Left lung (tissue), 10 donors: ENCODE measurements around the gene LGALS4. TPM values are rescaled to one million over a fixed set of nuclear protein-coding genes. Genes with fewer than 3 reads are reported as not detected.
"Not testable (repeated sequence)": the region's sequence is repeated elsewhere in the genome, so short reads cannot be mapped to it uniquely, and the experiment has no call there.

Source experiments
- ATAC-seq: fragments of 200-7000 bp; cut with Tn5 transposase; one replicate; pipeline ENCODE4 v1.9.1; 2020; ENCODE audit warnings: moderate library complexity
- DNase-seq, 4 donors: peaks; one replicate each; pipeline ENCODE4 v3.0.0-alpha.2; 2013 to 2020
- H3K27ac ChIP-seq, 2 donors: fragments of 200-600 bp; sonication (generic) in 1 of 2; one replicate each; pipeline versions ENCODE4 v1.5.0 to v1.8.0; 2020 to 2021
- H3K27me3 ChIP-seq, 2 donors: fragments of 200-600 bp; sonication (generic) in 1 of 2; one replicate each; pipeline versions ENCODE4 v1.5.0 to v1.8.0; 2020 to 2021
- H3K36me3 ChIP-seq, 2 donors: fragments of 200-600 bp; sonication (generic) in 1 of 2; one replicate each; pipeline versions ENCODE4 v1.5.0 to v1.8.0; 2020 to 2021
- H3K4me1 ChIP-seq, 2 donors: fragments of 200-600 bp; one replicate each; pipeline ENCODE4 v1.8.0; 2021
- H3K4me3 ChIP-seq, 2 donors: fragments of 200-600 bp; sonication (generic) in 1 of 2; one replicate each; pipeline versions ENCODE4 v1.5.0 to v1.8.0; 2020 to 2021; ENCODE audit warnings: mild to moderate bottlenecking in 1 of 2
- H3K9me3 ChIP-seq, 2 donors: fragments of 200-600 bp; sonication (generic) in 1 of 2; one replicate each; pipeline versions ENCODE4 v1.5.0 to v1.8.0; 2020 to 2021
- intact Hi-C, 2 donors: fragments of 100-400 bp; cut with DNase I; formaldehyde crosslinking; loops; one replicate each; pipeline versions ENCODE4 v1.11.2 to v1.14.2; 2022
- polyA plus RNA-seq, 6 donors: library from polyadenylated mRNA; unstranded; fragments of 120-200 nt; gene quantifications; one replicate each; pipeline ENCODE4 v1.2.1, GENCODE V29; 2013; ENCODE audit not compliant: insufficient read length in 6 of 6
- total RNA-seq, 2 donors: library from RNA; stranded (reverse); fragmentation: NEBNext Ultra II Directional; extraction: Animal tissue kit (Norgen Biotek cat#: 25700); gene quantifications; one replicate each; pipeline ENCODE4 v1.2.1, GENCODE V29; 2021
- TF ChIP-seq, protein P1 (sequence below), 2 donors: fragments of 200-600 bp; sonication (generic) in 1 of 2; IDR thresholded peaks; one replicate each; pipeline versions ENCODE4 v1.5.0 to v1.8.0; 2021; ENCODE audit warnings: antibody characterized with exemption in 2 of 2
- donor health status: DM: no; HTN: yes; CAD: no.
- donor health status: DM: no; HTN: no; CAD: no.

The LGALS4 gene
- total and polyA plus RNA-seq, 8 donors, result 0.64 to 3.4 (median 1.8) TPM

GRCh38 chr19:38759590-38760003, 53.1 kb downstream of the LGALS4 start:
- peak overlapping the region in 1 of 2 donors; percentile 51 for H3K27ac ChIP-seq
- no peaks in the 10 kb centered on the region for H3K4me1 ChIP-seq
- H3K27me3 ChIP-seq, result no peaks in the 10 kb centered on the region
- TF ChIP-seq, protein P1, sequence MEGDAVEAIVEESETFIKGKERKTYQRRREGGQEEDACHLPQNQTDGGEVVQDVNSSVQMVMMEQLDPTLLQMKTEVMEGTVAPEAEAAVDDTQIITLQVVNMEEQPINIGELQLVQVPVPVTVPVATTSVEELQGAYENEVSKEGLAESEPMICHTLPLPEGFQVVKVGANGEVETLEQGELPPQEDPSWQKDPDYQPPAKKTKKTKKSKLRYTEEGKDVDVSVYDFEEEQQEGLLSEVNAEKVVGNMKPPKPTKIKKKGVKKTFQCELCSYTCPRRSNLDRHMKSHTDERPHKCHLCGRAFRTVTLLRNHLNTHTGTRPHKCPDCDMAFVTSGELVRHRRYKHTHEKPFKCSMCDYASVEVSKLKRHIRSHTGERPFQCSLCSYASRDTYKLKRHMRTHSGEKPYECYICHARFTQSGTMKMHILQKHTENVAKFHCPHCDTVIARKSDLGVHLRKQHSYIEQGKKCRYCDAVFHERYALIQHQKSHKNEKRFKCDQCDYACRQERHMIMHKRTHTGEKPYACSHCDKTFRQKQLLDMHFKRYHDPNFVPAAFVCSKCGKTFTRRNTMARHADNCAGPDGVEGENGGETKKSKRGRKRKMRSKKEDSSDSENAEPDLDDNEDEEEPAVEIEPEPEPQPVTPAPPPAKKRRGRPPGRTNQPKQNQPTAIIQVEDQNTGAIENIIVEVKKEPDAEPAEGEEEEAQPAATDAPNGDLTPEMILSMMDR (IDR thresholded peaks at IDR 0.05), result no peak
- DNase-seq, result no peak
- intact Hi-C loops, result no loop called here
- H3K9me3 ChIP-seq, result no peaks in the 10 kb centered on the region
- peak; percentile 62 for ATAC-seq
- H3K36me3 ChIP-seq, result no peaks in the 10 kb centered on the region
- H3K4me3 ChIP-seq, result no peak overlapping the region

DNA sequence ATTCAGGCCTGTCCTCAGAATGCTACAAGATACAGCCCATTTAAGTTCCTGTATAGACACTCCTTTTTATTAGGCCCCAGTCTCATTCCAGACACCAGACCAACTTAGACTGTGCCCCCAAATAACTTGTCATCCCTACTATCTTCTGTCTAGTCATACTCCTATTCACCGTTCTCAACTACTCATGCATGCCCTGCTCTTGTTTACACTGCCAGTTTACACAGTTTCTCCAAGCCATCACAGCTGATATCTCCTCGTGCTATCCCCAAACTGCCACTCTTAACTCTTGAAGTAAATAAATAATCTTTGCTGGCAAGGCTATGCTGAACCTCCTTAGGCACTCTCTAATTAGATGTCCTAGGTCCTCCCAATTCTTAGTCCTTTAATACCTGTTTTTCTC, 58.5 kb downstream of the LGALS4 start:
- H3K4me1 ChIP-seq, H3K4me3 ChIP-seq, H3K27me3 ChIP-seq, H3K9me3 ChIP-seq, H3K27ac ChIP-seq, intact Hi-C loops, DNase-seq, ATAC-seq, H3K36me3 ChIP-seq: not testable (repeated sequence)

GRCh38 chr19:38753783-38754182, 59.0 kb downstream of the LGALS4 start:
- DNase-seq, H3K27ac ChIP-seq, intact Hi-C loops, H3K4me1 ChIP-seq, ATAC-seq, H3K27me3 ChIP-seq, H3K4me3 ChIP-seq, H3K36me3 ChIP-seq, H3K9me3 ChIP-seq: not testable (repeated sequence)

Other genes with a start within 250 kb of the LGALS4 start
- gene MAP4K1, start 195.0 kb downstream of the LGALS4 start, total RNA-seq, result 10 to 100 TPM in 1 of 2 donors, 1 to 10 TPM in 1; 6.1 to 10.7 TPM
- 1 to 10 TPM; 3.1 to 5.0 (median 3.9) TPM for gene MAP4K1, start 195.0 kb downstream of the LGALS4 start, polyA plus RNA-seq
- gene EIF3K, start 193.8 kb downstream of the LGALS4 start, total RNA-seq, result 100 to 1,000 TPM; 184 to 224 TPM
- 100 to 1,000 TPM; 249 to 284 (median 276) TPM for gene EIF3K, start 193.8 kb downstream of the LGALS4 start, polyA plus RNA-seq
- 100 to 1,000 TPM; 576 to 647 TPM for gene ACTN4, start 165.3 kb downstream of the LGALS4 start, total RNA-seq
- gene ACTN4, start 165.3 kb downstream of the LGALS4 start, polyA plus RNA-seq, result 100 to 1,000 TPM; 373 to 467 (median 397) TPM
- gene CAPN12, start 68.5 kb downstream of the LGALS4 start, total RNA-seq, result 1 to 10 TPM; 1.7 to 4.5 TPM
- 1 to 10 TPM; 1.6 to 4.9 (median 4.8) TPM for gene CAPN12, start 68.5 kb downstream of the LGALS4 start, polyA plus RNA-seq
- gene LGALS7, start 39.4 kb downstream of the LGALS4 start, total RNA-seq, result 1 to 10 TPM in 1 of 2 donors, not detected in 1; 1.4 TPM
- under 1 TPM in 1 of 6 donors, not detected in 5; 0.58 TPM for gene LGALS7, start 39.4 kb downstream of the LGALS4 start, polyA plus RNA-seq
- gene LGALS7B, start 23.7 kb downstream of the LGALS4 start, total RNA-seq, result not detected
- 1 to 10 TPM in 4 of 6 donors, under 1 TPM in 2; 0.49 to 2.0 (median 1.4) TPM for gene LGALS7B, start 23.7 kb downstream of the LGALS4 start, polyA plus RNA-seq
- 100 to 1,000 TPM; 154 to 185 TPM for gene ECH1, start 18.8 kb upstream of the LGALS4 start, total RNA-seq
- 100 to 1,000 TPM; 108 to 134 (median 116) TPM for gene ECH1, start 18.8 kb upstream of the LGALS4 start, polyA plus RNA-seq
- gene HNRNPL, start 37.0 kb upstream of the LGALS4 start, total RNA-seq, result 100 to 1,000 TPM; 252 to 321 TPM
- gene HNRNPL, start 37.0 kb upstream of the LGALS4 start, polyA plus RNA-seq, result 100 to 1,000 TPM; 384 to 470 (median 450) TPM
- gene RINL, start 65.3 kb upstream of the LGALS4 start, total RNA-seq, result 10 to 100 TPM in 1 of 2 donors, 1 to 10 TPM in 1; 8.6 to 10.8 TPM
- 10 to 100 TPM in 1 of 6 donors, 1 to 10 TPM in 5; 7.2 to 12.0 (median 8.0) TPM for gene RINL, start 65.3 kb upstream of the LGALS4 start, polyA plus RNA-seq
- gene SIRT2, start 86.7 kb upstream of the LGALS4 start, total RNA-seq, result 10 to 100 TPM; 52.1 to 53.9 TPM
- gene SIRT2, start 86.7 kb upstream of the LGALS4 start, polyA plus RNA-seq, result 10 to 100 TPM; 49.2 to 56.1 (median 52.6) TPM
- 10 to 100 TPM; 19.7 to 34.2 TPM for gene NFKBIB, start 87.0 kb upstream of the LGALS4 start, total RNA-seq
- 1 to 10 TPM; 5.1 to 8.2 (median 6.3) TPM for gene NFKBIB, start 87.0 kb upstream of the LGALS4 start, polyA plus RNA-seq
- gene CCER2, start 99.2 kb upstream of the LGALS4 start, total RNA-seq, result not detected
- gene CCER2, start 99.2 kb upstream of the LGALS4 start, polyA plus RNA-seq, result under 1 TPM; 0.25 to 0.87 (median 0.67) TPM
- 10 to 100 TPM; 15.4 to 24.3 TPM for gene SARS2, start 117.8 kb upstream of the LGALS4 start, total RNA-seq
- 10 to 100 TPM; 32.6 to 43.8 (median 37.1) TPM for gene SARS2, start 117.8 kb upstream of the LGALS4 start, polyA plus RNA-seq
- 10 to 100 TPM; 26.6 to 39.8 TPM for gene MRPS12, start 118.0 kb upstream of the LGALS4 start, total RNA-seq
- 10 to 100 TPM; 11.8 to 18.3 (median 15.4) TPM for gene MRPS12, start 118.0 kb upstream of the LGALS4 start, polyA plus RNA-seq
- 10 to 100 TPM in 1 of 2 donors, 1 to 10 TPM in 1; 7.1 to 10.4 TPM for gene FBXO17, start 162.8 kb upstream of the LGALS4 start, total RNA-seq
- 10 to 100 TPM; 40.0 to 50.3 (median 44.8) TPM for gene FBXO17, start 162.8 kb upstream of the LGALS4 start, polyA plus RNA-seq
- gene FBXO27, start 219.6 kb upstream of the LGALS4 start, total RNA-seq, result 10 to 100 TPM; 11.4 to 11.9 TPM
- gene FBXO27, start 219.6 kb upstream of the LGALS4 start, polyA plus RNA-seq, result 1 to 10 TPM; 3.3 to 4.7 (median 3.7) TPM